NCI-H1436 (cell line): Measurements from ENCODE around the gene RC3H1.
"Not testable (repeated sequence)": the region's sequence is repeated elsewhere in the genome, so short reads cannot be mapped to it uniquely, and the experiment has no call there.

ENCODE experiments used
- DNase-seq: peaks from one replicate; lab custom pipeline; 2025; lab: John Stamatoyannopoulos, UW

The RC3H1 gene

DNA sequence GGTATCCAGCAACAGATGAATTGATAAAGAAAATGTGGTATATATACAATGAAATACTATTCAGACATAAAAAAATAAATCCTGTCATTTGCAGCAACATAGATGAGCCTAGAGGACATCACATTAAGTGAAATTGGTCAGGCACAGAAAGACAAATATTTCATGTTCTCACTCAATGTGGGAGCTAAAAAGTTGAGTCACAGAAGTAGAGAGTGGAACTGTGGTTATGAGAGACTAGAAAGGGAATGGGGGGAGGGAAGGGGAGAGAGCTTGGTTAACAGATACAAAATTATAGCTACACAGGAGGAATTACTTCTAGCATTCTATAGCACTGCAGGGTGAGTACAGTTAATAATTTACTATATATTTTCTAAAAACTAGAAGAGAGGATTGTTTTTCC is 68.0 kb downstream of the RC3H1 start:
- DNase-seq: no peak

DNA sequence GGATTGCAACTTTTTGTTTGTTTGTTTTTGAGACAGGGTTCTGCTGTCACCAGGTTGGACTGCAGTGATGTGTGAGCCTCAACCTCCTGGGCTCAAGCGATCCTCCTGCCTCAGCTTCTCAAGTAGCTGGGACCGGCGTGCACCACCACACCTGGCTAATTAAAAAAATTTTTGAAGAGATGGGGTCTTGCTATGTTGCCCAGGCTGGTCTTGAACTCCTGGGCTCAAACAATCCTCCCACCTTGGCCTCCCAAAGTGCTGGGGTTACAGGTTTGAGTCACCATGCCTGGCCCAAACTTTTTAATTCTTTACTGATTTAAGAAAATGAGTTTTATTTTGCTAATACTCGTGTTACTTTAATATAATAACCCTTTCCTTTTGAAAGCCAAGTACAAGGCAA is 73.6 kb downstream of the RC3H1 start:
- DNase-seq: no peak

DNA sequence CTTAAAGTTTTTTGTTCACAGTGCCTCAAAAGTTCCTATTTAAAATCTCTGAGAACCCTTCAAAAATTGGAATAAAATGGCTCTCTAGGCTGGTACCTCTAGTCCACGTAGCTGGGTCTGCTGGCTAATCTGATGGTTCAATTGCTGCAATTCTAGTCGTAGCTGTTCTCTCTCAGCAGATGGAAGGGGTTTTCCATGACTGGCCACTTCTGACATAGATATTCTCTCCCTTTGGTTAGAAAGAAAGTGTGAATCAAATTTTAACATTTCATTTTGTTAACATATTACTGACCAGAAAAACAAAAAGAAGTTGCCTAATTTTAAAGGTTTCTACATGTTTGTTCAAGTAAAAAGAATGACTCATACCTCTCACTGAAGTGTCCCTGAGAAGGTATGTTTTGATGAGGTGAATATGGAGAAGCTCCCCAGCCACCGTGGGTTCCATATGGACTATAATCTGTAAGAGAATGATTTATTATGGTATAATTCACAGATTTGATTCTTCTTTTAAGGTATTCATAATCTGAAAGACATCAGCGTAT is 75.7 kb downstream of the RC3H1 start:
- DNase-seq: no peak

- DNase-seq: no peak
Observed at GRCh38 chr1:173937062-173937461, 85.1 kb downstream of the RC3H1 start.

GRCh38 chr1:173934440-173934839 is 87.7 kb downstream of the RC3H1 start:
- DNase-seq: no peak

- DNase-seq: not testable (repeated sequence)
Observed at GRCh38 chr1:173930541-173930940, 91.6 kb downstream of the RC3H1 start.

DNA sequence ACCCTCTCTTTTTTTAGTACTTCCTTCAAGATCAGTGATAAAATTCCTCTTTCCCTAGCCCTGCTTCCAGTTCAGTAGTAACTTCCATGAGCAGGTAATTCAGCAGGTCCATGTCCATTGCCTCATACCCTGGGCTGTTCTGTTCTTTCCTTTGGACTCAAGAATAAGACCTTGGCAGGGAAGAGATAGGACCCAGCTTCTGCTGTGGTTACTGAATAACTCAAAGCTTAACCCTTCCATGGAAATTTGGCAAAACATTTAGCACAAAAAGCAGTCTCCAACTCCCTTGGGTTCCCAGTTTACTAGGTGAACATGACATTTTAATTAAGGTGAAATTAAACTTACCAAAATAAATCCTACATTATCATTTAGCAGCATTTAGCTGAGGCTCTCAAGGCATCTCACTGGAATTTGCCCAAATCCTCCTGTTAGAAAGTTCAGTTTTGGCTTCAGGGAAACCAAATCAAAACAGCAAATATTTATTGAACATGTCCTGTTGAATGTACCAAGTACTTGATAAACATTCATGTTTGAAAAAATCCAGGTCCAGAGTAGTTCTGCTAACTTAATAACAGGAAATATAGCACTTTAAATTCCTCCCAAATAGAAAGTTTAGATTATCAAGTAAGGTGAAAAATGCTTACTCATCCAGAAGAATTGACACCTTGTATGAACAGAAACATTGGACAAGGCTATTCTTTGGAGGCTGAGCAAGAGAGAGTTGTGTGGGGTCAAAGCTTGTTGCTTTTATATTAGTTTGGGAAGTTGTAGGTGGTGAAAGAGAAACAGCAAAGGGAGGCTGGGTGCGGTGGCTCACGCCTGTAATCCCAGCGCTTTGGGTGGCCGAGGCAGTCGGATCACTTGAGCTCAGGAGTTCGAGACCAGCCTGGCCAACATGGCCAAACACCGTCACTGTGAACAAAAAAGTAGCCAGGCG is 96.6 kb downstream of the RC3H1 start:
- no peak for DNase-seq

DNA sequence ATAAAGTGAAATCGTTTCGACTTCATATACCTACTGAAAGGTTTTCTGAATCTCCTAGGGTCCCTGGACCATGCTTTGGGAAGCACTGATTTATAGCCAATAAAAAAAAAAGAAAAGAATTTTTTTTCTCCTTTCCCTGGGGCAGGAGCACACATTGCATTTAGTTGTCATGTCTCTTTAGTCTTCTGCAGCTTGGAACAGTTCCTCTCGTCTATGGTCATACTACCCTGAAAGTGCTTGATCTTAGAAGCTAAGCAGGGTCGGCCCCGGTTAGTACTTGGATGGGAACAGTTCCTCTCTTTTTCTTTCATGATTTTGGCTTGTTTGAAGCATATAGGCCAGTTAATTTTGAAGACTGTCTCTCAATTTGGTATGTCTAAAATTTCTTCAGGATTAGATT is 101.3 kb downstream of the RC3H1 start:
- no peak for DNase-seq

GRCh38 chr1:173917635-173918493 is 104.3 kb downstream of the RC3H1 start:
- DNase-seq: no peak

GRCh38 chr1:173917149-173917548 is 105.0 kb downstream of the RC3H1 start, which contains the start of gene SERPINC1:
Gene SERPINC1 (minus strand): TSS chr1:173917327. CDS start chr1:173917259, 68 bp downstream.
- no peak for DNase-seq

DNA sequence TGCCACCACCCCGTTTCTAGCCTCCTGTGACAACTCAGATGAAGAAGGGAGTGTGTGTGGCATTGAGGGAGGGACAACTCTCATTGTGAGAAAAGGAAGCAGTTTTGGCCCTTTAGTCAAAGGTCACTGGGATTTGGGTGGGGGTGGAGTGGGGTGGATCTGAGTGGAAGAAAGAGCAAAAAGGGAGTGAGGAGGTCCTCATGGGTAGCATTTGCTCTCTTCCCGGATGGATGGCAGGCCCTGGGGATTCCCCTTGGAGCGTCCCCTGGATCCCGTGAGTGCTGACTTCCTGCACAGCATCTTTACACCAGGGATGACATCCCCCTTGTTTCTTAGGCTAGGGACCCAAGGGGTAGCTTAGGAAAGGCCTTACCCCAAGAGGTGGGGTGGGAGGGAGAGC is 105.5 kb downstream of the RC3H1 start:
- DNase-seq: no peak

DNA sequence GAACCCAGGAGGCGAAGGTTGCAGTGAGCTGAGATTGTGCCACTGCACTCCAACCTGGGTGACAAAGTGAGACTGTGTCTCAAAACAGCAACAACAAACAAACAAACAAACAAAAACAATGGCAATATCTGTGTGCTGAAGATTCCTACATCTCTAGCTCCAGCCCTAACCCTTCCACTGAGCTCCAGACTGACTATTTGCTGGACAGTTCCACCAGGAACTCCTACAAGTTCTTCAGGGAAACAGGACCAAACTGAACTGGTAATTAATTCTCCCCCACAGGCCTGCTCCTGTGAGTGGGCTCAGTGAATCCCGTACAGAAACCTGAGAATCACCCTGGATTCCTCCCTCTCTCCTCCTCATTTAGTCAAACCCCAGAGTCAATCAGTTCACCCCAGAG is 106.6 kb downstream of the RC3H1 start:
- DNase-seq: no peak

DNA sequence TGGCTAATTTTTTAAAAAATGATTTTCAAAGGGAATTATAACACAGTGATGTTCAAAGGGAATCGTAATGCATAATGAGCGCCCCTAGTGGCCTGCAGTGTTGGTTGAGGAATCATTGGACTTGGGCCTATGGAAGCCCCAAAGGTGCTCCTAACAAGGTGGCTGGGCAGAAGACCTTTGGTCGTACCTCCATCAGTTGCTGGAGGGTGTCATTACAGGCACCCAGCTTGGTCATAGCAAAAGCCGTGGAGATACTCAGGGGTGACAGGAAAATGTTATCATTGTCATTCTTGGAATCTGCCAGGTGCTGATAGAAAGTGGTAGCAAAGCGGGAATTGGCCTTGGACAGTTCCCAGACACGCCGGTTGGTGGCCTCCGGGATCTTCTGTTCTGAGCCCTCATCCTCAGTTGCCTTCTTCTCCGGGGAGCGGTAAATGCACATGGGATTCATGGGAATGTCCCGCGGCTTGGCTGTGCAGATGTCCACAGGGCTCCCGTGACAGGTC is 107.7 kb downstream of the RC3H1 start:
- DNase-seq: no peak

- DNase-seq: no peak
Observed at GRCh38 chr1:173913111-173913510, 109.0 kb downstream of the RC3H1 start.

GRCh38 chr1:173903827-173904531 is 118.2 kb downstream of the RC3H1 start:
- no peak for DNase-seq

DNA sequence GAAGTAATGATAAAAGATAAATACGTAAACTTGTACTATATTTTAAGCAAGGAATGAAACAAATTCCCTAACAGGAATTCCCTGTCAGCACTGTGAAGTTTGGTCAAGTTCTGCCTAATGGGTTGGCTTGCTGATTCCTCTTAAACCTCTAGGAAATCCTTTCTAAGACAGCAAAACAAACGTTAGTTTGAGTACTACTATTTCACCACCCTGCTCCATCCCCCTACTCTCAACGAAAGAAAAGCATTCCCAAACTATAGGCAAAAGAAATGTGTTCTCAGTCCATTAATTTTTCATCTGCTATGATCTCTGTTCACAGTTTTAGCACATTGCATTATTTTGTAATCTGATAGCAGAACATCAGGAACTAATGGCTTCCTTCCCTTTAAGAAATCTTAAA is 121.2 kb downstream of the RC3H1 start:
- no peak for DNase-seq

DNA sequence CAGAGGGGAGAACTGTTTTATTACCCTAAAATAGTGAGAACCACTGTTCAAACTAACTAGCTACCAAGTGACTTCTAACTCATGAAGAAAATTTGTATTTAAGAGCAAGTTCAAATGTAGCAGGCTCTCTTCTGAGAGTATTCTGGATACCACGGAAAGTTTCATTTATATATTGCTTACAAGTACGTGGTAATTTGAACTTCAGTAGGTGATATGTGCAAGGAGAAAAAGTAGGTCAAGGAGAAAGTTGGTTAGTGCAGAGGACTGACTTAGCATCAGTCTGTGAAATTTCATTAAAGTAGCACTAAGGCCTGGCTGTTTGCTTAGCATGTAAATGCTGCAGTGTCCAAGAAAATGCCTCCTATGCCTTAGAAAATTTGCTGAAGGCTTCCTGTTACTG is 121.7 kb downstream of the RC3H1 start:
- no peak for DNase-seq

GRCh38 chr1:173894189-173894588 is 128.0 kb downstream of the RC3H1 start:
- no peak for DNase-seq

- DNase-seq: no peak
Observed at GRCh38 chr1:173893611-173894010, 128.5 kb downstream of the RC3H1 start.

DNA sequence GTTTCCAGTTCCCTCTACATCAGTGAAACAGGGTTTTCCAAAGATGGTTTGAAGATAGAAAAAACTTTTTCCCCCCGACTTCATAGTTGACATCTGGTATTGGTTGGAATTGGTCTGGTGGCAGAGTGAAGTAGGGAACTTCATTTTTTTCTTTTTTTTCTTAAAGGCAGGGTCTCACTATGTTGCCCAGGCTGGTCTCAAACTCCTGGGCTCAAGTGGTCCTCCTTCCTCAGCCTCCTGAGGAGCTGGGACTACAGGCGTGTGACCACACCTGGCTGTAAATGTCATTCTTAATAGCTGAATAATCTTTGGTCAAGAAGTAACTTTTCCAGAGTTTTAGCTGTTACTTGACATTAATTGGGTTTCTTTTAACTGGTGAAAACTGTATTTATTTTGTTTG is 132.3 kb downstream of the RC3H1 start:
- no peak for DNase-seq

GRCh38 chr1:173888749-173889148 is 133.4 kb downstream of the RC3H1 start:
- no peak for DNase-seq

GRCh38 chr1:173887627-173888026 is 134.5 kb downstream of the RC3H1 start:
- DNase-seq: no peak
